Measurements from ENCODE around the gene HES4. TPM values are rescaled to one million over a fixed set of nuclear protein-coding genes. Genes with fewer than 3 reads are reported as not detected.
"Not testable (repeated sequence)": the region's sequence is repeated elsewhere in the genome, so short reads cannot be mapped to it uniquely, and the experiment has no call there.

Gene HES4
- total and polyA plus RNA-seq, 4 experiments from 2014 or later, result 0.36 TPM; not detected in 3

- H3K27ac ChIP-seq (ENCODE audit: low read depth, low read length), result no peak overlapping the region
- H3K36me3 ChIP-seq (ENCODE audit: insufficient read depth, low read length), result no peaks in the 10 kb centered on the region
- Mint-ChIP-seq H3K4me1 (peaks cover 2 to 21% (median 8%) of the 10 kb centered on the region in 4 donors), H3K9me3 (peaks cover 0 to 3% (median 0%) of the 10 kb centered on the region in 8 donors), H3K4me3 (peak overlapping the region in 2 of 8 donors; percentile 25 to 36), H3K36me3 (no peaks in the 10 kb centered on the region), H3K27me3 (peaks cover 2 to 6% of the 10 kb centered on the region in 2 donors), H3K27ac (peak overlapping the region in 1 of 7 donors; percentile 38)
- H3K4me3 ChIP-seq (ENCODE audit: low read length in 2 of 2), result no peak overlapping the region
- H3K27me3 ChIP-seq (ENCODE audit: insufficient read depth, low read length), result no peaks in the 10 kb centered on the region
- peak in 1 of 5 donors; percentile 33 for DNase-seq
- no peaks in the 10 kb centered on the region for H3K9me3 ChIP-seq (ENCODE audit: control insufficient read depth in 1 of 2, low read length in 2 of 2)
- ChIA-PET POLR2A (ENCODE audit: partially characterized antibody) (interaction anchor here (1.2 kb wide), 1 partner anchor 8 kb away, joined by 3 read pairs; the partner anchor contains the start of gene ISG15), CTCF (ENCODE audit: partially characterized antibody) (no interaction called here)
- intact Hi-C loops (cut with micrococcal nuclease), result no loop called here
- H3K4me1 ChIP-seq (ENCODE audit: insufficient read depth, low read length), result peaks cover 10% of the 10 kb centered on the region
Measured at GRCh38 chr1:1021920-1022259, 22.0 kb upstream of the HES4 start.

- Histone ChIP-seq H3K27me3 (ENCODE audit: insufficient read depth, low read length) (no peaks in the 10 kb centered on the region), H3K27ac (ENCODE audit: low read depth, low read length) (no peak overlapping the region), H3K4me1 (ENCODE audit: insufficient read depth, low read length) (peaks cover 10% of the 10 kb centered on the region), H3K9me3 (ENCODE audit: control insufficient read depth in 1 of 2, low read length in 2 of 2) (no peaks in the 10 kb centered on the region), H3K36me3 (ENCODE audit: insufficient read depth, low read length) (no peaks in the 10 kb centered on the region), H3K4me3 (ENCODE audit: low read length in 2 of 2) (no peak overlapping the region)
- Mint-ChIP-seq H3K27me3 (peaks cover 2 to 6% of the 10 kb centered on the region in 2 donors), H3K9me3 (peaks cover 0 to 3% (median 0%) of the 10 kb centered on the region in 8 donors), H3K4me1 (peaks cover 2 to 21% (median 8%) of the 10 kb centered on the region in 4 donors), H3K4me3 (peak overlapping the region in 4 of 8 donors; percentile 26 to 61 (median 43)), H3K36me3 (no peaks in the 10 kb centered on the region), H3K27ac (peak overlapping the region in 1 of 7 donors; percentile 38)
- POLR2A ChIA-PET (ENCODE audit: partially characterized antibody), result interaction anchor here (1.2 kb wide), 1 partner anchor 8 kb away, joined by 3 read pairs; the partner anchor contains the start of gene ISG15
- DNase-seq, result peak in 1 of 5 donors; percentile 41
- CTCF ChIA-PET (ENCODE audit: partially characterized antibody), result no interaction called here
- intact Hi-C loops (cut with micrococcal nuclease), result no loop called here
Measured at GRCh38 chr1:1021010-1021919, 21.4 kb upstream of the HES4 start.

GRCh38 chr1:1020415-1021009 lies 20.6 kb upstream of the HES4 start:
- Mint-ChIP-seq H3K9me3 (no peaks in the 10 kb centered on the region), H3K4me1 (peaks cover 2 to 21% (median 8%) of the 10 kb centered on the region in 4 donors), H3K36me3 (no peaks in the 10 kb centered on the region), H3K4me3 (peak overlapping the region in 1 of 8 donors; percentile 41), H3K27me3 (peaks cover 2 to 4% of the 10 kb centered on the region in 2 donors), H3K27ac (no peak overlapping the region)
- intact Hi-C loops (cut with micrococcal nuclease), result no loop called here
- ChIA-PET CTCF (ENCODE audit: partially characterized antibody) (no interaction called here), POLR2A (ENCODE audit: partially characterized antibody) (no interaction called here)
- Histone ChIP-seq H3K4me1 (ENCODE audit: insufficient read depth, low read length) (peaks cover 10% of the 10 kb centered on the region), H3K27ac (ENCODE audit: low read depth, low read length) (no peak overlapping the region), H3K27me3 (ENCODE audit: insufficient read depth, low read length) (no peaks in the 10 kb centered on the region), H3K4me3 (ENCODE audit: low read length in 2 of 2) (no peak overlapping the region), H3K36me3 (ENCODE audit: insufficient read depth, low read length) (no peaks in the 10 kb centered on the region), H3K9me3 (ENCODE audit: control insufficient read depth in 1 of 2, low read length in 2 of 2) (no peaks in the 10 kb centered on the region)
- DNase-seq, result peak in 2 of 5 donors; percentile 38 to 57

- Mint-ChIP-seq H3K27me3 (peaks cover 2 to 4% of the 10 kb centered on the region in 2 donors), H3K36me3 (no peaks in the 10 kb centered on the region), H3K9me3 (no peaks in the 10 kb centered on the region), H3K4me1 (peaks cover 2 to 21% (median 8%) of the 10 kb centered on the region in 4 donors), H3K27ac (peak within 1 kb of the TSS in 3 of 7 donors; percentile 7 to 75 (median 29)), H3K4me3 (peak within 1 kb of the TSS; percentile 29 to 76 (median 58))
- ChIA-PET CTCF (ENCODE audit: partially characterized antibody) (interaction anchor here (3.0 kb wide), 1 partner anchor 43 kb away, joined by 15 read pairs; no protein-coding TSS in a partner anchor), POLR2A (ENCODE audit: partially characterized antibody) (interaction anchor here (1.3 kb wide), 1 partner anchor 18 kb away, joined by 4 read pairs; no protein-coding TSS in a partner anchor)
- no peaks in the 10 kb centered on the region for H3K9me3 ChIP-seq (ENCODE audit: control insufficient read depth in 1 of 2, low read length in 2 of 2)
- no peak within 1 kb of the TSS for H3K27ac ChIP-seq (ENCODE audit: low read depth, low read length)
- peaks cover 13% of the 10 kb centered on the region for H3K4me1 ChIP-seq (ENCODE audit: insufficient read depth, low read length)
- intact Hi-C loops (cut with micrococcal nuclease), result loop anchor here (5.0 kb wide), 1 partner anchor 42 kb away; no protein-coding TSS in a partner anchor
- no peaks in the 10 kb centered on the region for H3K27me3 ChIP-seq (ENCODE audit: insufficient read depth, low read length)
- DNase-seq, result peak in 3 of 5 donors; percentile 36 to 53 (median 38)
- H3K36me3 ChIP-seq (ENCODE audit: insufficient read depth, low read length), result no peaks in the 10 kb centered on the region
- H3K4me3 ChIP-seq (ENCODE audit: low read length in 2 of 2), result peak within 1 kb of the TSS in 1 of 2 donors; percentile 43
Measured at GRCh38 chr1:1020000-1020404, 20.1 kb upstream of the HES4 start, which contains the start of gene AGRN. AGRN (plus strand) TSS chr1:1020120; CDS start chr1:1020173, 53 bp downstream.

GRCh38 chr1:1019122-1019999 lies 19.5 kb upstream of the HES4 start:
- Mint-ChIP-seq H3K27ac (peak overlapping the region in 3 of 7 donors; percentile 7 to 75 (median 29)), H3K9me3 (no peaks in the 10 kb centered on the region), H3K4me1 (peaks cover 4 to 24% (median 14%) of the 10 kb centered on the region in 4 donors), H3K4me3 (peak overlapping the region; percentile 29 to 67 (median 52)), H3K27me3 (peaks cover 2 to 4% of the 10 kb centered on the region in 2 donors), H3K36me3 (no peaks in the 10 kb centered on the region)
- H3K9me3 ChIP-seq (ENCODE audit: control insufficient read depth in 1 of 2, low read length in 2 of 2), result no peaks in the 10 kb centered on the region
- no peak overlapping the region for H3K27ac ChIP-seq (ENCODE audit: low read depth, low read length)
- peak overlapping the region in 1 of 2 donors; percentile 43 for H3K4me3 ChIP-seq (ENCODE audit: low read length in 2 of 2)
- peak; percentile 67 to 81 (median 74) for DNase-seq
- ChIA-PET CTCF (ENCODE audit: partially characterized antibody) (interaction anchor here (0.6 to 3.9 kb wide), 4 partner anchors 12 to 44 kb away, joined by 3 to 15 read pairs (median 11); no protein-coding TSS in a partner anchor), POLR2A (ENCODE audit: partially characterized antibody) (interaction anchor here (0.7 to 1.5 kb wide), 4 partner anchors 18 to 46 kb away, joined by 3 to 8 read pairs (median 4); no protein-coding TSS in a partner anchor)
- no peaks in the 10 kb centered on the region for H3K36me3 ChIP-seq (ENCODE audit: insufficient read depth, low read length)
- H3K4me1 ChIP-seq (ENCODE audit: insufficient read depth, low read length), result peaks cover 19% of the 10 kb centered on the region
- H3K27me3 ChIP-seq (ENCODE audit: insufficient read depth, low read length), result no peaks in the 10 kb centered on the region
- intact Hi-C loops (cut with micrococcal nuclease), result loop anchor here (5.0 kb wide), 1 partner anchor 43 kb away; no protein-coding TSS in a partner anchor

GRCh38 chr1:1018321-1018685 lies 18.4 kb upstream of the HES4 start:
- H3K27ac ChIP-seq (ENCODE audit: low read depth, low read length); H3K36me3 ChIP-seq (ENCODE audit: insufficient read depth, low read length); H3K27me3 ChIP-seq (ENCODE audit: insufficient read depth, low read length); H3K27me3 Mint-ChIP-seq; H3K4me3 ChIP-seq (ENCODE audit: low read length in 2 of 2); H3K36me3 Mint-ChIP-seq; H3K9me3 ChIP-seq (ENCODE audit: control insufficient read depth in 1 of 2, low read length in 2 of 2); H3K9me3 Mint-ChIP-seq: not testable (repeated sequence)
- Mint-ChIP-seq H3K27ac (peak overlapping the region in 1 of 7 donors; percentile 79), H3K4me3 (peak overlapping the region in 1 of 8 donors; percentile 39), H3K4me1 (peaks cover 10 to 34% (median 24%) of the 10 kb centered on the region in 4 donors)
- peak in 1 of 5 donors; percentile 11 for DNase-seq
- intact Hi-C loops (cut with micrococcal nuclease), result loop anchor here (5.0 kb wide), 1 partner anchor 44 kb away; no protein-coding TSS in a partner anchor
- CTCF ChIA-PET (ENCODE audit: partially characterized antibody), result interaction anchor here (0.6 to 3.9 kb wide), 5 partner anchors 11 to 45 kb away, joined by 3 to 15 read pairs (median 8); no protein-coding TSS in a partner anchor
- H3K4me1 ChIP-seq (ENCODE audit: insufficient read depth, low read length), result peaks cover 26% of the 10 kb centered on the region
- POLR2A ChIA-PET (ENCODE audit: partially characterized antibody), result interaction anchor here (1.5 kb wide), 1 partner anchor 16 kb away, joined by 8 read pairs; no protein-coding TSS in a partner anchor

Data from CD4-positive, alpha-beta memory T cell (primary cell).